GM21619 (cell line): Measurements from ENCODE around the gene GNB1L.

ENCODE experiments used
- ATAC-seq: cut with Tn5 transposase; IDR thresholded peaks from one replicate; pipeline ENCODE4 v1.9.1; 2021; ENCODE audit not compliant: unreplicated experiment

Gene GNB1L

DNA sequence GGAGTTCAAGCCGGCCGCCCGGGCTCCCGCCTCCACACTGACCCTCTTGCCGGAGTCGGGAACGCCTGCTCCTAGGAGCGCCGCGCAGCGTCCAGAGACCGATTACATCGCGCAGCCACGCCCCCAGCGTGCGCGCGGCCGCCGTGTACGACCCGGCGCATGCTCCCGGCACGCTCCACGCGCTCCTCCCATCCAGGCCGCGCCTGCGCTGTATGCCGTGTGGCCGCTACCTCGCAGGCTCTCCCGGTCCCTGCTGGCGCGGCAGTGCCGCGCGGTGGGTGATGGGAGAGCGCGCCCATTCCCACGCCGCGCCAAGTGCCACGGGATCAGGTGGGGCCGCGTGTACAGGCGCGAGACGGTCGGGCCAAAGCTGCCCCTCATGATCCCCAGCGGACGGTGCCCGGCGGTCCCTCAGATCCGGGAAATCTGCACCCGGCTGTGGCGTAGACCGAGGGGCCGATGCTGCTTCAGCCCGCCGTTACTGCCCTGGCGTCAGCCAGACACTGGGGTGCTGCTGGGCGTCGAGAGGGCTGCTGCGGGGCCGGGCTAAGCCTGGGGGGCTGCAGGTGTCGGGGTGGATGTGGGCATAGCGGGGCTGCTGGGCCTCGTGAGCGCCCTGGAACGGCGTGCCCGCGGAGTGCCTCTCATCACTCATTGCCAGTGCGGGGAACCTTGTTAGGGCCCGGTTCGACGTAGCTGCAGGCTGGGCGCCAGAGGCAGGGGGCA lies at the start of gene GNB1L, which contains the start of gene RTL10:
Gene GNB1L (minus strand): TSS at position 97 of the 726 bp plus-strand sequence. CDS start 33,519 bp downstream, outside the sequence.
Gene RTL10 (minus strand): TSS at position 97 of the 726 bp plus-strand sequence. CDS start 2,613 bp downstream, outside the sequence.
- peak; percentile 69 for ATAC-seq

- no peak for ATAC-seq
These were observed 49.6 kb upstream of the GNB1L start for GRCh38 chr22:19904174-19904856.

DNA sequence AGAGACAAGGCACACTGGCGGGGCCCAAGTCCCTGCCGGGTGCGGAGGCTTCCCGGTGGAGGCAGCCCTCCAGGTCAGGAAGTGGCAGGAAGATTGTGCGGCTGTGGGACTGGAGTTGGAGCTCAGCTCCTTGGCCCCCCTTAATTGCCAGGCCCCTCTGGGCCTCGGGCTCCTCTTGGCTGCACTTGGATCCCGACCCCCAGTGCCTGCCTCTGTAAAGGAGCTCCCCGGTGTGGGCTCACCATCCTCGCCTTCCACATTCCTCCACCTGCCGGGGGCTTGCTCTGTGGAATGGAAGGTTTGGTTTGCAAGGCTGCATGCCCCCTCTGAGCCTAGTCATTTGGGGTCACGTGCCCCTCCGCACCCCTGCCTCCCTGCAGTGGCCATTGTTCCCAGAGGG lies 48.8 kb upstream of the GNB1L start:
- ATAC-seq: no peak

GRCh38 chr22:19903031-19903430 lies 48.4 kb upstream of the GNB1L start:
- no peak for ATAC-seq

DNA sequence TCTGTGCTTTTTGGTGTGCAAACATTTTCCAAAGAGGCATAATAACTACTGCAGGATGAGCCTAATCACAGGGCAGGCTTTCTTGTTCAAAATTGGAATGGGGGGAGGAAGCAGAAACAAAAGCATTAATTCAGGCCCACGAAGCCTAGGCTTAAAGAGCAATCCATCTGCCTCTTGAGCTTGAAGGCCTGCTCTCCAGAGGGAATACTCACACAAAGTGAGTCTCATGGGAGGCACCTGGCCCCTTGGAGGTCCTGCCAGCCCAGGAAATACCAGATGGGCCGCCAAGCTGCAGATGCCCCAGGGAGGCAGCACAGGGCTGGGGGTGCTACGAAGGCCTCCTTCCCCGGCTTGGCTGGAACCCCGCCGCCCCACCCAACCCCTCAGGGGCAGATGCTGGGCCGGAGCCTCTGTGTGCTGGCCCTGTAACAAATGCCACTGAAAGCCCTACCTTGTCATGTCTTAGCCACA lies 47.6 kb upstream of the GNB1L start:
- no peak for ATAC-seq

DNA sequence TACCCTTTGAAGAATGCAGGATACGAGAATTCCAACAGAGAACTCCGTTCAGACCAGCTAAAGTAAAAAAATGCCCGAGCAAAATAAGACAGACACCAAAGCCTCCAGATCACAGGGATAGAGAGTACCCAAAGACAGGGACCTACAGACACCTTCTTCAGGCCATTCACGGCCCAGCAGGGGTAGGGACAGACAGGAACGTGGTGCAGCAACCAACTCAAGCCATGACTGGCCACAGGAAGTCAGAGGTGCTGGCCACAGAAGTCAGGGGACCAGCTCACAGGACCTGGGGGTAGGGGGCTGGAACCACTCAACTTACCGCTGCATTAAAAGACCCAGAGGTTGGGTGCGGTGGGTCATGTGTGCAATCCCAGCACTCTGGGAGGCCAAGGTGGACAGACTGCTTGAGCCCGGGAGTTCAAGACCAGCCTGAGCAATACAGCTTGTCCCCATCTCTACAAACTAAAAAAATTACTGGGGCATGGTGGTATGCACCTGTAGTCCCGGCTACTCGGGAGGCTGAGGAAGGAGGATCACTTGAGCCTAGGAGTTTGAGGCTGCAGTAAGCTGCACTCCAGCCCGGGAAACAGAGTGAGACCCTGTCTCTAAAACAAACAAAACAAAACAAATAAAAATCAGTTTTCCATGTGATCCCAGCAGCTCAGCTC lies 47.0 kb upstream of the GNB1L start:
- ATAC-seq: no peak

GRCh38 chr22:19900707-19901436 lies 46.2 kb upstream of the GNB1L start:
- ATAC-seq: no peak

- ATAC-seq: no peak
These were observed 44.3 kb upstream of the GNB1L start for GRCh38 chr22:19898831-19899567.

DNA sequence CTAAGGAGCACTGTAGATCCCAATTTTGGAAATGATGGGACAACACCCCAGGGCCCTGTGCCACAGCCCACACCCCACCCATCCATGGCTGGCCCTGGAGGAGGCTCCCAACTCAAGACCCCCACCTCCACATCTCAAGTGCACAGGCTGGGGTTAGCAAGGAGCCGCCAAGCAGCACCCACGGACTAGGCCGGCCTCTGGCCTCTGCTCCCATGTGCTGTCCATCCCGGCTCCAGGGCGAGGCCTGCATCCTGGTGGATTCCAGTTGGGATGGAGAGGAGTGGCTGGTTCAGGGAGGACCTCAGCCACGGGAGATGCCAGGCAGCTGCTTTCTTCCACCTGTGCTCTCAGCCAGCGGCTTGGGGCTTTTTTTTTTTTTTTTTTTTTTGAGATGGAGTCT lies 43.5 kb upstream of the GNB1L start:
- ATAC-seq: no peak

DNA sequence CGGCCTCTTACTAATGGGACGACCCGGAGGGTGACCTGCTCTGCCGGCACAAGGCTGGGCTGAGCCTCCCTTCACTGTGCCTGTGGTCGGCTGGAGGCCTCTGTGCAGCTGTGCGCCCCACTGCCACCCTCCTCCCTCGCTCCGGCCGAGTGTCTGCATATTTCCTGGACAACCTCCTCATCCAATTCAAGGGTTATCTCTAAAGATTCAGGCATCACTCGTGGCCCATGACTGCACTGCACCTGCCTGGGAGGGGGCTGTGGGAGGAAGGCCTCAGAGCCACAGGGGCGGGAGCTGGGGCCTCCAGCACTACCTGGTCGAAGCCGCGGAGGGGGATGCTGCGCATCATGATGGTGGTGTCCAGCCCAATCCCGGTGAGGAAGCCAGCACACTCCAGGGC lies 43.1 kb upstream of the GNB1L start:
- no peak for ATAC-seq

DNA sequence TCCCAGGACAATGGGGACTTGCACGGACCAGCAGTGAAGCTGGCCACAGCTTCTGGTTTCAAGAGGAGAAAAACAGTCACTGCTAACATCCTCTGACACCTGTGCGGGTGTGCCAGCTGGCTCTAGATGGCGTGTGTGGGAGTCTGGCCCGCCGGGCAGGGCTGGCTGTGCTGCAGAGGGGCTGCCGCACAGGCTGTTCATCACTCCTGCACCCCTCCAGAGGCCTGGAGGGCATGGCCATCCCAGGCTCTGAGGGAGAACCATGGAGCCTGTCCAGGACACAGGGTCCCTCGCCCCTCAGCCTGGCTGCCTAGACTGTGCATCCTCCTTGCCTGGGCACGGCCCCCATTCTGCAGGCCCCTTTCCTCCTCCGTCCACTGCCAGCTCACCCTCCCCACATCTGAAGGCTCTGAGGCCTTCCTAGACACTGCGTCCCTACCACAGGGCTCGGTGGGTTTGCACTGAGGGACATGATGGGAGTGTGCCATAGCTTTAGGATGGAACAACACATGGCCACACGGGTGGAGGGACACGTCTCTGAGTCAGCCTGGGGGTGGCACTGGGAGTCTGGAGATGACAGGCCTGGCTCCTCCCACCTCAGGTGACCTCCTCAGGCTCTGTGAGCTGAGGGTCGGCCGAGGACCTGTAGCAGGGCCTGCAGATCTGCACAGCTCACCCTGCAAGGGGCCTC lies 42.1 kb upstream of the GNB1L start:
- no peak for ATAC-seq

DNA sequence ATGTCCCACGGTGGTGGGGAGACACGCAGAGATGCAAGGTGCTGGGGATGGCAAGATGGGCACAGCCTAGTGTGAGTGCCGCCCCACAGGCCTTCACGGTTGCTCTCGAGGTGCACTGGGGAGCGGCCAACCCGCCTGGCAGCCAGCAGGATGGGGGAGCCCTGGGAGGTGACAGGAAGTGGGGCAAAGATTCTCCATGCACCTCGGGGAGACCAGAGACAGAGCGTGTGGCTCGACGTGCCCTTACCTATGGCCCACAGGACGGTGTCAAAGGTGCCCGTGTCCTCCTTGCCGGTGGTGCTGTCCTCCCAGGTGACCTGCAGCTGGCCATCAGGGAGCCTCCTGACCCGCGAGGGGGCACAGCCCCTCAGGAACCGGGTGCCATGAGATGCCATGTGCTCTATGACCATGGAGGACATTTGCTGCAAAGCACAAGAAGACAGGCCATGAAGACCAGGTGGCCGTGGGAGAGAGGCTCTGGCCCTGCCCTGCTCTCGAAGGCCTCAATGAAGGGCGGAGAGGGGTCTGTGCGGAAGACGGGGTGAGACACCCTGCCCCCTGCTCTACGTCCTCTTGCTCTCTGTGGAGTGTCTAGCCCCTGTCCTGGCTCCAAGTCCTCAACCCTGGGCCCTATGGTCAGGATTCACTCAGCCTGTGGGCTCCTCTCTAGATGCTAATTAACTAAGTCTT lies 40.6 kb upstream of the GNB1L start:
- ATAC-seq: no peak

- no peak for ATAC-seq
These were observed 38.7 kb upstream of the GNB1L start for GRCh38 chr22:19893363-19893762.

DNA sequence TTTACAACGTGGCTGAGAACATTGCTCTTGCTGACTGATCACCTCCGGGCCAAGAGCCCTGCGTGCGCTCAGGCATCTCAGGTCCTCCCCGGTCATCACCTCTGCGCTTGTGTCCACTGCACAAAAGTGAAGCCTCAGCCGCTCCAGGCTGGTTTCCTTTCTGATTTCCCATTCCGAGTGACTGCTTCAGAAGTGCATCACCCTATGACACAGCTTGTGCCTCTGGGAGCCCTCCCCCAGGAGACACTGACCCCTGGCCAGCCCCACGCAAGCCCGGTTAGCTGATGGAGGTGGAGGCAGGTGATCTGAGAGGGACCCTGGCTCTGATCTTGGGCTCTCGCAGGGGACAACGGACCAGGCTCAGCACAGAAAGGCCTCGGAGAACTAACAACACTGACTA lies 38.3 kb upstream of the GNB1L start:
- no peak for ATAC-seq

DNA sequence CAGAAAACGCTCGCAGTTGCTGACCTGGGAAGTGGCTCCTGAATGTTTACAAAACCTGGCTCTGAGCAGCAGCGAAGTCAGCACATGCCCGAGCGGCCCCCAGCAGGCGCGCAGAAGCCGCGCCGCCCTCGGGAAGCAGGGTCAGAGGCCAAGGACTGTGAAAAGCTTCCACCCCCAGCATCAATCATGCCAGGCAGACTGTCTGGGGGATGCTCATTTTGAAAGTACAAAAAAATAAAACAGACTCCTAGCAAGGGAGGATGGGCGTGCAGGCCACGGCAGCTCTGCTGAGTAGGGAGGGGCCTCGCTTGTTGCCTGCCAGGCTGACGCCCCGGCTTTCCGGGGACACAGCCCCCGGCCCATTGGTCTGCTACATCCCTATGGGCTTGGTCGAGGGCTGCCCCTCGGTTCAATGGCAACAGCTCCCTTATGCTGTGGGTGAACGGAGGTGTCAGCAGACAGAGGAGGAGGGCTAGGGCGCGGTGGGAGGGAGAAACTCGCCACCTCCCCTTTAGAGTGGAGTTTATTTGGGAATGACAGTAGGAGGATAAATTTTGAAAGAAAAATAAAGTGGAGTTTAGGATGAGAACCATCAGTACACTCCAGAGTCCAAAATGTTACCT lies 37.7 kb upstream of the GNB1L start:
- ATAC-seq: no peak

DNA sequence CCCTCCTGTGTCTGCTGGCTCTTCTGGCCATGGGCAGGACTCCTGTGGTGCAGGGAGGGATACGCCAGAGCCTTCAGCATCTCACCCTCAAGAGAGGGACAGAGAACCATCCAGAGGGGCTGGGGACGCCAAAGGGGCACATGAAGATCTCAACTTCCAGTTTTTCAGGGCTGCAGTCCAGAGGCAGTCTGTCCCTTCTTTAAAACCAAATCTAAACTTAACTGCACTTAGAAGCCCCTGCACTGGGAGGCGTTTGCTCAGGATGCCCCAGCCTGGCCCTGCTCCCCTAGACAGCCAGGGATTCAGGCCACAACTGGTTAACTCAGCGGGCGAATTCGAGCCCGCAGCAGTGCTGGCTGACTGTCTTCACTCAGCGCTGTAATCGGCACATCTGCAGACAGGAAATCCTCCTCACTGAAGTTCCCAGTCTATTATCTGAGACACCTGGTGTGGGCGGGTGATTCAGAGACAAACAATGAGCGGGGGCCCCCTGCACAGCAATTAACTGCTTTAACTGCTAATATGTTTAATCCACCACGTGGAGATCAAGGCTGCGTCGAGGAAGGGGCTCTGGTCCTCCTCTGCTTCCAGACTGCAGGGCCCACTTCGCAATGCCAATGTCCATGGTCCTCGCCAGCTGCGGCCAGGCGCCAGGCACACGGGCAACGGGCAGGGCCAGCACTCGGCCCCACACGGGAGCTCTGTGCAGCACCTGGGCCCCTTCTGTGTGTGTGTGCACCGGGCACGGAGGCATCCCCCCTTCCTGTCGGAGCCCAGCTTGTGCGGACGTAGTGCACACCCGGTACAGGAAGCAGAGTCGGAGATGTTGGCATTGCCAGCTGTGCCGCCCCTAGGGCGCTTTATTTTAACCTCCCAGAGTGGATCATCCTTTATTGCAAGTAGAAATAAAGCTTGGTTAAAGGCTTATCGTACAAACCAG lies 36.9 kb upstream of the GNB1L start:
- ATAC-seq: peak; percentile 57

DNA sequence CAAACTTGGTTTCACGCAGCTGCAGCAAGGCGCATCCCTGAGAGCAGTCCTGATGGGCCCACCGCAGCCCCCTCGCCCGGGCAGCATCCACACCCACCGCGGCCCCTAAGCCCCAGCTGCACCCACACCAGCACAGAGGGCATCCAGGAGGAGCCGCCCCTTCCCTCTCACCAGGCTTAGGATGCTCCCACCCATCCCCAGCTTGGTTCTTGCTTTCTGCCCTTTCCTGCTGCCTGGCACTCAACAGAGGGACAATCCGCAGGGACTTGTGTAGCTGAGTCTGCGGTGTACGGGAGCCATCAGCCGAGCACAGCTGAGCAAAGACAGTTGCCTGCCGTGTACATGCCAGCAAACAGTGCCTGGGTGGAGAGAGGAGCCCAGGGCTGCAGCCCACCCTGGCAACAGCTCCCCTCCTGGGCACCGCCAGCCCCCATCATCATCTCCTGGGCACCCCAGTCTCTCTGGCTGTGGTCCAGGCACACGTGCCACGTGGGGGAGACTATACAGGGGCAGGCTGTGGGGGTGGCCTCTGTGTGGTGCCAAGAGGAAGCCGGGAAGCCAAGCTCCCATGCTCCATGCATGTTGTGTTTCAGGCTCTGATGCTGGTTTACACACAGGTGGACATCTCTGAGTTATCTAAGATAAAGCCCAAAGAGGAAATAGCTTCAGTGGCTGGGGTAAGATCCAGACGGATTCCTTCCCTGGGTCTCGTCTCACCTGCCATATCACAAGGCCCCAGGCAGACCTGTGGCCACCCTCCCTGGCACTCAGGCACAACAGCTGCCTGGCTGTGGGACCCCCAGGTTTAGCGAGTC lies 36.0 kb upstream of the GNB1L start:
- no peak for ATAC-seq
